Type B pancreatic cell (in vitro differentiated cells): ENCODE measurements around the gene PITPNB. TPM values are rescaled to one million over a fixed set of nuclear protein-coding genes. Genes with fewer than 3 reads are reported as not detected.

Source experiments
- DNase-seq: peaks from one replicate; pipeline ENCODE4 v3.0.0; 2021; ENCODE audit warnings: mixed read lengths; ENCODE audit not compliant: unreplicated experiment; ENCODE audit errors: extremely low spot score
- H3K27ac Mint-ChIP-seq: 2 replicates; pipeline ENCODE4 v1.8.0; 2021; ENCODE audit warnings: mild to moderate bottlenecking, mixed read lengths
- H3K27me3 Mint-ChIP-seq: 2 replicates; pipeline ENCODE4 v1.8.0; 2021; ENCODE audit warnings: mixed read lengths
- H3K36me3 Mint-ChIP-seq: 2 replicates; pipeline ENCODE4 v1.8.0; 2021; ENCODE audit warnings: mixed read lengths
- H3K4me1 Mint-ChIP-seq: one replicate; pipeline ENCODE4 v1.8.0; 2021; ENCODE audit warnings: mixed read lengths; ENCODE audit not compliant: unreplicated experiment
- H3K4me3 Mint-ChIP-seq: 2 replicates; pipeline ENCODE4 v1.8.0; 2021; ENCODE audit warnings: mild to moderate bottlenecking, mixed read lengths
- H3K9me3 Mint-ChIP-seq: 2 replicates; pipeline ENCODE4 v1.8.0; 2021; ENCODE audit warnings: mixed read lengths
- total RNA-seq: library from RNA; stranded (reverse); gene quantifications from 2 replicates; pipeline ENCODE4 v1.2.1, GENCODE V29; 2021; ENCODE audit warnings: low replicate concordance
- TF ChIP-seq, protein P1 (sequence below): fragments of 200-600 bp; sonication (generic); conservative IDR thresholded peaks from 2 replicates; pipeline ENCODE4 v1.5.0; 2021; ENCODE audit warnings: antibody characterized with exemption, mild to moderate bottlenecking

The PITPNB gene
- total RNA-seq, 1 donor from 2014 or later, result 73.2 TPM

DNA sequence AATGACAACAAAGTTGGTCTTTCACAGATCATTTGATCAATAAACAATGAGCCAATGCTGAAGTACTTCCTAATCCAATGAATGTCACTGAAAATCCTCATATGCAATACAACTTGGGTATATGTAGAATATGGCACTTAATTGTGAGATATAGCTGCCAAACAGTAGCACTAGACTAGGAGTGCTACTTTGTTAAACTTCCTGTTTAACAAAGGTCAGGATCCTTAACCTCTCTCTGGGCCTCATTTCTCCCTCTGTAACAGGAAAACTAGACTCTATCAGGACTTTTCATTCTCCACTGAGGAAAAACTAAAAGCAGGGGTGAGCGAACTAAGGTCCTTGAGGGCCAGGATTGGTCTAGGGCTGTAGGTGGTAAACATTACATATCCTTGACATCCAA, 56.1 kb downstream of the PITPNB start:
- H3K27ac Mint-ChIP-seq, result no peak overlapping the region
- peaks cover 41% of the 10 kb centered on the region for H3K4me1 Mint-ChIP-seq
- no peak overlapping the region for H3K4me3 Mint-ChIP-seq
- no peak for DNase-seq
- TF ChIP-seq, protein P1, sequence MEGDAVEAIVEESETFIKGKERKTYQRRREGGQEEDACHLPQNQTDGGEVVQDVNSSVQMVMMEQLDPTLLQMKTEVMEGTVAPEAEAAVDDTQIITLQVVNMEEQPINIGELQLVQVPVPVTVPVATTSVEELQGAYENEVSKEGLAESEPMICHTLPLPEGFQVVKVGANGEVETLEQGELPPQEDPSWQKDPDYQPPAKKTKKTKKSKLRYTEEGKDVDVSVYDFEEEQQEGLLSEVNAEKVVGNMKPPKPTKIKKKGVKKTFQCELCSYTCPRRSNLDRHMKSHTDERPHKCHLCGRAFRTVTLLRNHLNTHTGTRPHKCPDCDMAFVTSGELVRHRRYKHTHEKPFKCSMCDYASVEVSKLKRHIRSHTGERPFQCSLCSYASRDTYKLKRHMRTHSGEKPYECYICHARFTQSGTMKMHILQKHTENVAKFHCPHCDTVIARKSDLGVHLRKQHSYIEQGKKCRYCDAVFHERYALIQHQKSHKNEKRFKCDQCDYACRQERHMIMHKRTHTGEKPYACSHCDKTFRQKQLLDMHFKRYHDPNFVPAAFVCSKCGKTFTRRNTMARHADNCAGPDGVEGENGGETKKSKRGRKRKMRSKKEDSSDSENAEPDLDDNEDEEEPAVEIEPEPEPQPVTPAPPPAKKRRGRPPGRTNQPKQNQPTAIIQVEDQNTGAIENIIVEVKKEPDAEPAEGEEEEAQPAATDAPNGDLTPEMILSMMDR, result no peak
- H3K27me3 Mint-ChIP-seq, result no peaks in the 10 kb centered on the region
- H3K9me3 Mint-ChIP-seq, result no peaks in the 10 kb centered on the region
- H3K36me3 Mint-ChIP-seq, result peaks cover 25% of the 10 kb centered on the region

GRCh38 chr22:27859336-27859735, 59.7 kb downstream of the PITPNB start:
- H3K9me3 Mint-ChIP-seq, result no peaks in the 10 kb centered on the region
- DNase-seq, result no peak
- H3K36me3 Mint-ChIP-seq, result peaks cover 32% of the 10 kb centered on the region
- H3K4me1 Mint-ChIP-seq, result peaks cover 14% of the 10 kb centered on the region
- no peak overlapping the region for H3K4me3 Mint-ChIP-seq
- TF ChIP-seq, protein P1, result no peak
- H3K27me3 Mint-ChIP-seq, result no peaks in the 10 kb centered on the region
- H3K27ac Mint-ChIP-seq, result no peak overlapping the region

DNA sequence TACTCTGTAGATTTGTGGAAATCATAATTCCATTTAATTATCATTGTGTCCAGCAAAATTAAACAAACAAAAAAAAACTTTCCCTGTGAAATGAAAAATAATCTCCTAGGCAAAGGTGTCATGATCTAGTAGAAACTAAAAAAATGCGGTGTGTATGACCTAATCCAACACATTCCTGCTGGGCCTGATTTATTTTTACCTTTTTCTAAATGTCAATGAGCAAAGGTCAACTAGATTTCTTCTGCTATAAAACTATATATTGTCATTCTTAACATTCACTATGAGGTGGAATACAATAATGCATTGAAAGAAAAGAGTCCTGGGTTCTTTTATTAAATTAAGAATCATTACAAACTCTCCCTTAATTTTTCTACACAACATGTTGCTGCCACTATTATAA, 60.4 kb downstream of the PITPNB start:
- TF ChIP-seq, protein P1, result no peak
- Mint-ChIP-seq H3K27me3 (no peaks in the 10 kb centered on the region), H3K27ac (no peak overlapping the region), H3K4me3 (no peak overlapping the region), H3K36me3 (peaks cover 32% of the 10 kb centered on the region), H3K9me3 (no peaks in the 10 kb centered on the region), H3K4me1 (peaks cover 7% of the 10 kb centered on the region)
- no peak for DNase-seq

DNA sequence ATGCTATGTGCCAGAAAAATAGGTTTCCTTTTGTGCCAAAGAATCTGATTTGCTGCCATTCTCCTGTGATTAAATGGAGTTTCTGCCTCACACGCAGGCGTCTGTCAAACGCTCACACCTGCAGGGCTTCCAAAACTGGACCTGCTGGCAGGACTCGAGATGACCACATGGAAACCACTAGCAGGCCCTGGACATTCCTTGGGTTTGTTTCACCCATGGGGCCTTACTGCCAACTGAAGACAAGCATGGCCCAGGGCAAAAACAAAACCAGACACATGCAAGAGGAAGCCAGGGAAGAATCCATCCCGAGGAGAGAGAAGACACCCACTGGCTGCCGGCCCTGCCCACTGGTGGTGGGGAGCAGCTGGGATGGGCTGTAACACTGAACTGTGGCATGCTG, 61.6 kb downstream of the PITPNB start:
- H3K36me3 Mint-ChIP-seq, result peaks cover 38% of the 10 kb centered on the region
- H3K27me3 Mint-ChIP-seq, result no peaks in the 10 kb centered on the region
- H3K9me3 Mint-ChIP-seq, result no peaks in the 10 kb centered on the region
- TF ChIP-seq, protein P1, result no peak
- H3K4me1 Mint-ChIP-seq, result peaks cover 8% of the 10 kb centered on the region
- H3K4me3 Mint-ChIP-seq, result no peak overlapping the region
- no peak overlapping the region for H3K27ac Mint-ChIP-seq
- no peak for DNase-seq

DNA sequence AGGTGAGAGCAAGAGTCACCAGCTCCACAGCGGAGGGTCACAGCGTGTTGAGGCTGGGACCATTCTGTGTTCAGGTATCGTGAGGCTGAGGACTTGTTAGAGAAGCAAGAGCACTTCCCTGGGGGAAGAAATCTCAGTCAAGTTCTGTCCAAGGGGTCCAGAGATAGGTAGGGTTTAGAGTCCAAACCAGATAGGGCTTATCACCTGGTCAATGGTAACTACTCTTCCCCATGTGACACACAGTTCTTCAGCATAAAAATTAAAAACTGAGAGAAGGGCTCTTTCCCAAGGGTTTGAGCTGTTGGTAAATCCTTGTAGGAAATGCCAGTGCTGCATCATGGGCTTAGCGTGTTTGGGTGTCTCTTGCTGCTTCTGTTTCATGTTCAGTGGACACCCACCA, 62.7 kb downstream of the PITPNB start:
- H3K27ac Mint-ChIP-seq, result no peak overlapping the region
- H3K4me3 Mint-ChIP-seq, result no peak overlapping the region
- peaks cover 40% of the 10 kb centered on the region for H3K36me3 Mint-ChIP-seq
- H3K4me1 Mint-ChIP-seq, result peaks cover 16% of the 10 kb centered on the region
- TF ChIP-seq, protein P1, result no peak
- H3K27me3 Mint-ChIP-seq, result no peaks in the 10 kb centered on the region
- no peaks in the 10 kb centered on the region for H3K9me3 Mint-ChIP-seq
- DNase-seq, result no peak

GRCh38 chr22:27853424-27853823, 65.6 kb downstream of the PITPNB start:
- no peaks in the 10 kb centered on the region for H3K27me3 Mint-ChIP-seq
- TF ChIP-seq, protein P1, result no peak
- H3K4me3 Mint-ChIP-seq, result no peak overlapping the region
- DNase-seq, result no peak
- H3K4me1 Mint-ChIP-seq, result peaks cover 41% of the 10 kb centered on the region
- H3K36me3 Mint-ChIP-seq, result peaks cover 44% of the 10 kb centered on the region
- H3K27ac Mint-ChIP-seq, result no peak overlapping the region
- H3K9me3 Mint-ChIP-seq, result no peaks in the 10 kb centered on the region
